ENCODE measurements around the gene YWHAG. TPM values are rescaled to one million over a fixed set of nuclear protein-coding genes. Genes with fewer than 3 reads are reported as not detected.

The YWHAG gene
- total and polyA plus RNA-seq, 9 of the 15 experiments (the other 6 are each of a cell fraction or from before 2014, with no cell fraction given), result 30.4 to 246 (median 94.5) TPM

- Histone ChIP-seq H3K27me3 (ENCODE audit: control insufficient read depth in 2 of 2, insufficient read depth in 2 of 2, low read length in 2 of 2) (no peaks in the 10 kb centered on the region), H3K36me3 (ENCODE audit: control insufficient read depth, insufficient read depth, low read length) (peaks cover 85% of the 10 kb centered on the region), H3K4me2 (ENCODE audit: insufficient read depth, low read length) (no peak overlapping the region), H3K4me1 (replicated peaks in 1 of 2; ENCODE audit: control insufficient read depth in 2 of 2, insufficient read depth in 2 of 2, low read length in 2 of 2) (peaks cover 25 to 26% of the 10 kb centered on the region in 2 experiments; a peak in 4 of 5 replicates), H4K20me1 (replicated peaks; ENCODE audit: control insufficient read depth, insufficient read depth, low read length) (peaks cover 39% of the 10 kb centered on the region), H2AFZ (ENCODE audit: low read depth, low read length) (no peak overlapping the region), H3K79me2 (ENCODE audit: control insufficient read depth, insufficient read depth, low read length) (peaks cover 98% of the 10 kb centered on the region), H3K9ac (ENCODE audit: insufficient read depth in 1 of 2, low read depth in 2 of 2, low read length in 2 of 2) (no peak overlapping the region), H3K27ac (ENCODE audit: extremely low read depth, low read depth, low read length) (peak overlapping the region; percentile 18; the same call in 1 of the 3 replicates), H3K9me1 (ENCODE audit: control insufficient read depth, insufficient read depth, low read length) (no peaks in the 10 kb centered on the region), H3K4me3 (no peak overlapping the region), H3K9me3 (replicated peaks; ENCODE audit: control insufficient read depth, insufficient read depth, low read depth, low read length) (no peaks in the 10 kb centered on the region)
- FAIRE-seq (no peak), DNase-seq (ENCODE audit: extremely low read depth in 1 of 4, low spot score in 3 of 4) (no peak), ATAC-seq (no peak)
- CTCF ChIA-PET (ENCODE audit: low intra/inter-chr PET ratio), result no interaction called here
- intact Hi-C loops (cut with micrococcal nuclease) (no loop called here), in situ Hi-C loops (cut with MboI) (no loop called here)
- TF ChIP-seq, protein P1, sequence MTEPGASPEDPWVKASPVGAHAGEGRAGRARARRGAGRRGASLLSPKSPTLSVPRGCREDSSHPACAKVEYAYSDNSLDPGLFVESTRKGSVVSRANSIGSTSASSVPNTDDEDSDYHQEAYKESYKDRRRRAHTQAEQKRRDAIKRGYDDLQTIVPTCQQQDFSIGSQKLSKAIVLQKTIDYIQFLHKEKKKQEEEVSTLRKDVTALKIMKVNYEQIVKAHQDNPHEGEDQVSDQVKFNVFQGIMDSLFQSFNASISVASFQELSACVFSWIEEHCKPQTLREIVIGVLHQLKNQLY (CRISPR knock-in tag; conservative IDR thresholded peaks at IDR 0.05), result 0 out of 4 replicates have a peak, but pooled peaks of 1 of the 2 experiments have one; percentile 12
- no peak for TF ChIP-seq FOXK1 (CRISPR knock-in tag; IDR thresholded peaks at IDR 0.05; ENCODE audit: borderline replicate concordance)
- TF ChIP-seq, protein P2, sequence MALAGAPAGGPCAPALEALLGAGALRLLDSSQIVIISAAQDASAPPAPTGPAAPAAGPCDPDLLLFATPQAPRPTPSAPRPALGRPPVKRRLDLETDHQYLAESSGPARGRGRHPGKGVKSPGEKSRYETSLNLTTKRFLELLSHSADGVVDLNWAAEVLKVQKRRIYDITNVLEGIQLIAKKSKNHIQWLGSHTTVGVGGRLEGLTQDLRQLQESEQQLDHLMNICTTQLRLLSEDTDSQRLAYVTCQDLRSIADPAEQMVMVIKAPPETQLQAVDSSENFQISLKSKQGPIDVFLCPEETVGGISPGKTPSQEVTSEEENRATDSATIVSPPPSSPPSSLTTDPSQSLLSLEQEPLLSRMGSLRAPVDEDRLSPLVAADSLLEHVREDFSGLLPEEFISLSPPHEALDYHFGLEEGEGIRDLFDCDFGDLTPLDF (CRISPR knock-in tag; IDR thresholded peaks at IDR 0.05), result 0 out of 2 replicates have a peak, but pooled peaks have one; percentile 15
- no peak for TF ChIP-seq ZC3H8 (IDR thresholded peaks at IDR 0.05)
- TF ChIP-seq GATAD2B (IDR thresholded peaks at IDR 0.05; ENCODE audit: borderline replicate concordance), result no peak
- TF ChIP-seq, protein P3, sequence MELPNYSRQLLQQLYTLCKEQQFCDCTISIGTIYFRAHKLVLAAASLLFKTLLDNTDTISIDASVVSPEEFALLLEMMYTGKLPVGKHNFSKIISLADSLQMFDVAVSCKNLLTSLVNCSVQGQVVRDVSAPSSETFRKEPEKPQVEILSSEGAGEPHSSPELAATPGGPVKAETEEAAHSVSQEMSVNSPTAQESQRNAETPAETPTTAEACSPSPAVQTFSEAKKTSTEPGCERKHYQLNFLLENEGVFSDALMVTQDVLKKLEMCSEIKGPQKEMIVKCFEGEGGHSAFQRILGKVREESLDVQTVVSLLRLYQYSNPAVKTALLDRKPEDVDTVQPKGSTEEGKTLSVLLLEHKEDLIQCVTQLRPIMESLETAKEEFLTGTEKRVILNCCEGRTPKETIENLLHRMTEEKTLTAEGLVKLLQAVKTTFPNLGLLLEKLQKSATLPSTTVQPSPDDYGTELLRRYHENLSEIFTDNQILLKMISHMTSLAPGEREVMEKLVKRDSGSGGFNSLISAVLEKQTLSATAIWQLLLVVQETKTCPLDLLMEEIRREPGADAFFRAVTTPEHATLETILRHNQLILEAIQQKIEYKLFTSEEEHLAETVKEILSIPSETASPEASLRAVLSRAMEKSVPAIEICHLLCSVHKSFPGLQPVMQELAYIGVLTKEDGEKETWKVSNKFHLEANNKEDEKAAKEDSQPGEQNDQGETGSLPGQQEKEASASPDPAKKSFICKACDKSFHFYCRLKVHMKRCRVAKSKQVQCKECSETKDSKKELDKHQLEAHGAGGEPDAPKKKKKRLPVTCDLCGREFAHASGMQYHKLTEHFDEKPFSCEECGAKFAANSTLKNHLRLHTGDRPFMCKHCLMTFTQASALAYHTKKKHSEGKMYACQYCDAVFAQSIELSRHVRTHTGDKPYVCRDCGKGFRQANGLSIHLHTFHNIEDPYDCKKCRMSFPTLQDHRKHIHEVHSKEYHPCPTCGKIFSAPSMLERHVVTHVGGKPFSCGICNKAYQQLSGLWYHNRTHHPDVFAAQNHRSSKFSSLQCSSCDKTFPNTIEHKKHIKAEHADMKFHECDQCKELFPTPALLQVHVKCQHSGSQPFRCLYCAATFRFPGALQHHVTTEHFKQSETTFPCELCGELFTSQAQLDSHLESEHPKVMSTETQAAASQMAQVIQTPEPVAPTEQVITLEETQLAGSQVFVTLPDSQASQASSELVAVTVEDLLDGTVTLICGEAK (IDR thresholded peaks at IDR 0.05), result no peak
- TF ChIP-seq, protein P3 (CRISPR knock-in tag; IDR thresholded peaks at IDR 0.05), result no peak
- no peak for TF ChIP-seq BRD9 (IDR thresholded peaks at IDR 0.05; ENCODE audit: low read depth, partially characterized antibody)
- TF ChIP-seq POLR2A (conservative IDR thresholded peaks at IDR 0.05), result 0 out of 2 replicates have a peak, but pooled peaks have one; percentile 33
- 85% methylated on average over 5 of the region's 6 CpGs for WGBS (ENCODE audit: insufficient coverage, low coverage, missing lambda C conversion rate)
- BruUV-seq (replicated peaks), result no TSS peak
- POLR2A ChIA-PET, result interaction anchor here (0.9 kb wide), 1 partner anchor 10 kb away, joined by 3 read pairs; no protein-coding TSS in a partner anchor
Observed at GRCh38 chr7:76337147-76337546, 21.6 kb downstream of the YWHAG start.
